IPS-20b (cell line): ENCODE results near the gene ALPI.
"Not testable (repeated sequence)": the region's sequence is repeated elsewhere in the genome, so short reads cannot be mapped to it uniquely, and the experiment has no call there.

ENCODE experiments used
- H3K27ac ChIP-seq: one replicate; pipeline ENCODE4 v1.5.1; 2013; ENCODE audit warnings: low read length
- H3K27me3 ChIP-seq: 2 replicates; pipeline ENCODE4 v1.6.1; 2013; ENCODE audit warnings: mild to moderate bottlenecking, low read length, inconsistent platforms; ENCODE audit not compliant: insufficient read depth
- H3K36me3 ChIP-seq: 2 replicates; pipeline ENCODE4 v1.6.1; 2013; ENCODE audit warnings: low read depth, mild to moderate bottlenecking, inconsistent platforms, low read length, moderate library complexity; ENCODE audit not compliant: insufficient read depth
- H3K4me1 ChIP-seq: 2 replicates; pipeline ENCODE4 v1.6.1; 2013; ENCODE audit warnings: mild to moderate bottlenecking, control low read depth, inconsistent platforms, low read length, moderate library complexity; ENCODE audit not compliant: insufficient read depth
- H3K4me3 ChIP-seq: 2 replicates; pipeline ENCODE4 v1.5.1; 2013; ENCODE audit warnings: mild to moderate bottlenecking, low read length, inconsistent platforms
- H3K9ac ChIP-seq: 2 replicates; pipeline ENCODE4 v1.6.1; 2013; ENCODE audit warnings: low read depth, mild to moderate bottlenecking, inconsistent platforms, low read length, moderate library complexity
- H3K9me3 ChIP-seq: 2 replicates; pipeline ENCODE4 v1.6.1; 2013; ENCODE audit warnings: mild to moderate bottlenecking, low read depth, low read length, inconsistent platforms; ENCODE audit not compliant: insufficient read depth

Gene ALPI

DNA sequence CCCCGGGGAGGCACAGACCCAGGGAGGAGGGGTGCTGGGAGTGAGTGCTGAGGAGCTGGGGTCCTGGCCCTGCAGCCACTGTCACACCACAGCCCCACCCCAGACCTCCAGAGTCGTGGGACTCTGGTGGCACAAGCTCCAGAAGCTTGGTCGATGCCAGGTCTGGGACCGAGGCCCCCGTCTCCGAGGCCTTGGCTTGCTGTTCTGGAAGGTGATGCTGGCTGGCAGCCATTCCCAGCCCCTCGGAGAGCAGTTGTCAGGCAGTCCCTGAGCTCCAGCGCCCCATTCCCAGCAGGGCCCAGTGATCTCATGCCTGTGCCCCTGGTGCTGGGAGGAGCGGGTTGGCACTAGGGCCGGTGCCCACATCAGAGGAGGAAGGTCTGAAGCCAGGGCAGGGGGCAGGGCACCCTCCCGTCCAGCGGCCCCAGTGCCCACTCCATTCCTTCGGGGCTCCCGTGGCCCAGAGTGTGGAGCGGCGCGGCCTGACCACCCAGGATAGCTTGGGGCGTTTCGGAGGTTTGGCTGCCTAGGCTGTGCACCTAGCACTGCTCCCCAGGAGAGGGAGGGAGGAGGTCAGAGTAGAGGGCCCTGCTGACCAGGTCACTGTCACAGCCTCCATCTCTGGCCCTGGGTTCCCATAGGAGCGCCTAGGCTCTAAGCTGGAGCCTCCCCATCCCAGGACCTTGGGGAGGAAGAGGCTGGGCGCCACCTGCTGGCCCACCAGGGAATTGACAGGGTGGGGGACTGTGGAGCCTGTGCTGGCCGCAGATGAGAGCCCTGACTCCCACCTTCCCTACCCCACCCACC is 16.8 kb upstream of the ALPI start:
- H3K36me3 ChIP-seq = no peaks in the 10 kb centered on the region
- no peak overlapping the region for H3K4me3 ChIP-seq
- H3K9me3 ChIP-seq = no peaks in the 10 kb centered on the region
- H3K4me1 ChIP-seq = no peaks in the 10 kb centered on the region
- H3K27me3 ChIP-seq = no peaks in the 10 kb centered on the region
- no peak overlapping the region for H3K9ac ChIP-seq
- no peak overlapping the region for H3K27ac ChIP-seq

DNA sequence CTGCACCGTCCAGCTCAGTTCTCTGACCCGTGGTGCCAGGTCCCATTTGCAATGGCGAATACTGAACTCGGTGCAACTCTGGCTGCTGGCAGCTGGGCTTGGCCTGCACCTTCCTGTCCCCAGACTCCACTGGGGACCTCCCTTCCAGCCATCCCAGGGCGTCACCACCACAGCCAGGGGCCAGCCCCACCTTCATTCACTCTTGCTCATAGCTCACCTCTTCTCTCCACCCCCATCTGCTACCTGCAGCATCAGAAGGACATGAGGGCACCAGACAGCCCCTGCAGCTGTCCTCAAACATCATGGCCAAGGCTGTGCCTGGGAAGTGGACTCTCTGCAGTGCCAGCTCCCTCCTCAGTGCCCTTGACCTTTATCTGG is 16.2 kb upstream of the ALPI start:
- H3K9ac ChIP-seq = no peak overlapping the region
- no peaks in the 10 kb centered on the region for H3K27me3 ChIP-seq
- H3K36me3 ChIP-seq = no peaks in the 10 kb centered on the region
- H3K9me3 ChIP-seq = no peaks in the 10 kb centered on the region
- H3K4me1 ChIP-seq = no peaks in the 10 kb centered on the region
- no peak overlapping the region for H3K4me3 ChIP-seq
- H3K27ac ChIP-seq = no peak overlapping the region

DNA sequence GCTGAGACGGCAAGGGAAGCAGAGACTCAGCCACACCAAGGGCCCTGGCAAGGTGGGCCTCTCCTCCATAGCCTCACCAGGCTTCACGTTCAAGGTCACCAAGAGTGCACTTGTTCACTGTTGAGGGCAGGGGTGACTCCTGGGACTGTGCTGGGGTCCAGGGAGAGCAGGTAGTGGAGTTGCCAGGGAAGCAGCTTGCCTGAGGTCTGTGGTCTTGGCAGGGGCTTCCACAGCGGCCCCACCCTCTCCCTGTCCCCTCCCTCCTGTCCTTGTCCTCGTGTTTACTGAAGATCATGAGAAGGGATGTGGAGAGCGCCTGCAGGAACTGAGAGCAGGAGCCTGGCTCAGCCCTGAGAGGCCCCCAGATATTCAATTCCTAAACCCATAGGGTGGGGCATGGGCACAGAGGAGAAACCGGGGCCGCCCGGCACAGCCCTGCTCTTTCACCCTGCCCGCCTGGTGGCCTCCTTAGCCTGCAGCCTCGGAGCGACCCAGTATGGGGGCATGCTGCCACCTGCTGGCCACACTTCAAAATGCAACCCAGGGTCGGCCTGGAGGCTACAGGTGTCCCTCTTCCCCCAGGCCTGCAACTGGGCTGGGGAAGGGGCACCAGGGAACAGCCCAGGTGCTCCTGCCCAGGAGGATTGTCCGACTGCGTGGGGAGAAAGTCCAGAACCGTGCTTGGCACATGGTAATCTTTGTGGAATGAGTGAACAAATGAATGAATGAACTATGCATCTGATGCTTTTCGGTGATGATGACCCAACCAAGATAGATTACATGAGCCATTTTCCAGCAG is 15.5 kb upstream of the ALPI start:
- not testable (repeated sequence) for H3K9ac ChIP-seq, H3K4me1 ChIP-seq, H3K27ac ChIP-seq, H3K36me3 ChIP-seq, H3K4me3 ChIP-seq, H3K9me3 ChIP-seq, H3K27me3 ChIP-seq

DNA sequence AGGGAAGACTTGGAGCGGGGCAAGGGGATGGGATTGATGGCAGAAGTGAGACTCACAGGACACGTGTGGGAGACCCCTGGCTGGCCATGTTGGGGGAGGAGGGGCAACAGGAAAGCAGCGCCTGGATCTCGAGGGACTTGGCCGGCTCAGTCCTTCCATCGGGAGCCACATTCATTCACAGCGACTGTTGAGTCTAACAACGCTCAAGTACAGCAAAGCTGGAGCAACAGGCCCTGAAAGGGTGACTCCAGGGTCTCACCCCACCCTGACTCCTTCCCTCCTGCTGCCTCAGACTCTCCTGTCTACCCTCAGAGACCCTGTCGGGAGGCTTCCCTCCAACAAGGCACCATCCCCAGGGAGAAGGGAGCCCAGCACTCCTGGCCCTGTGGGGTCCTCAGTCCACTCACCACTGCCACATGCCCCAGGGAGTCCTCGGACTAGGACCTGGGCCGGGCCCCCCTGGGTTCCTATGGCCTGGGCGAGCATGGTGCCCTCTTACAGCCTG is 14.8 kb upstream of the ALPI start:
- no peaks in the 10 kb centered on the region for H3K9me3 ChIP-seq
- H3K27me3 ChIP-seq = no peaks in the 10 kb centered on the region
- H3K4me1 ChIP-seq = no peaks in the 10 kb centered on the region
- no peak overlapping the region for H3K27ac ChIP-seq
- no peak overlapping the region for H3K9ac ChIP-seq
- H3K4me3 ChIP-seq = no peak overlapping the region
- no peaks in the 10 kb centered on the region for H3K36me3 ChIP-seq

DNA sequence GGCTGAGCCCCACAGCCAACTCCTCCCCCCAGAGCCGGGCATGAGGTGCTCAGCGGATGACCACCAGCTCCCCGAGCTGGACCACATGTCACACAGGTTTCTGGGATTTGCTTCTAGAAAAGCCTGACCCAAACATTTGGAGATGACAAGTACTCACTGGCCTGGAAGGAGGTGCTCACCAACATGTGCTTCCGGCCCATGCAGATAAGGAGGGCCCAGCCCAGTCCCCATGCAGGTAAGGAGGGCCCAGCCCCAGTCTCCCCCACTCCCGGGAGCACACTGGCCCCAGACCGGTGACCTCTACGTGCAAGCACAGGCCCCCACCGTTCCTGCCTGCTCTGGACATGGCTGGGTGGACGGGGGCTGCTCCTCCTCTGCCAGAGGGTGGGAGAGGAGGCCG is 14.0 kb upstream of the ALPI start:
- H3K9ac ChIP-seq = not testable (repeated sequence)

DNA sequence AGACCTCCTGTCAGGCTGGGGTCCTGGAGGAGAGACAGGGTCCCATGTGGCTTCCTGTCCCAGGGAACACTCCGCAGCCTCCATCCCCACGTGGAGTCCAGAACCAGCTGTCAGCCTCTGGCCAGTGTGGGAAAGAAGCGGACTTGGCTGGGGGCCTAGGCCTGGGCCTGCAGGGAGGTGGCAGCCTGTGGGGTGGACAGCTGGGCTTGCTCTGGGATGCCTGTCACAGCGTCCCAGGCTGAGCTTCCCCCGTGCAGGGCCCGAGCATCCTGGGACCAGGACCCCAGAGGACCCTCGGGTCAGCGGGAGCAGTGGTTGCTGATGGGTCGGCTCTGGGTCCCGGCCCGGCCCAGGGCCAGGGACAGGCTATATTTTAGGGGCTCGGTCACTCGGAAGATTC is 13.5 kb upstream of the ALPI start:
- H3K4me3 ChIP-seq, H3K27ac ChIP-seq, H3K9ac ChIP-seq, H3K27me3 ChIP-seq, H3K9me3 ChIP-seq, H3K36me3 ChIP-seq, H3K4me1 ChIP-seq: not testable (repeated sequence)

More for the DNA sequence above, 14.0 kb upstream of the ALPI start:
- H3K4me1 ChIP-seq, H3K27ac ChIP-seq, H3K9me3 ChIP-seq, H3K27me3 ChIP-seq, H3K36me3 ChIP-seq, H3K4me3 ChIP-seq: not testable (repeated sequence)

DNA sequence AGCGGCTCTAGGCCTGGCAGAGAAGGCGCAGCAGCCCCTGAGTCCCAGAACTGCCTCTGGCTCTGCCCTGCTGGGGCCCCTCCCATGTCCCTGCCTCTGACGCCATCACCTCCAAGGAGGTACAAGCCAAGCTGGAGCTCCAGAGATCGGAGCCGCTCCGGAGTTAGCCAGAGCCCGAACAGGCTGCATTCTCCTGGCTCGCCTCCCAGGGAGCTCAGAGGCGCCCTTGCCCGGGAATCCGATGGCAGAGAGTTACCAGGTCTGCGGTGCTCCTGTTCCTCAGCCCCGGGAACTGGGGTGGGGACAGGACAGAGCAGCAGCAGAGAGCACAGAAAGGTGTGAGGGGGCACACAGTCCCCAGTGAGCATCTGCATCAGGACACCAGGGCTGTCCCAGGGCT is 12.9 kb upstream of the ALPI start:
- not testable (repeated sequence) for H3K4me3 ChIP-seq, H3K36me3 ChIP-seq, H3K9ac ChIP-seq, H3K27me3 ChIP-seq, H3K4me1 ChIP-seq, H3K27ac ChIP-seq, H3K9me3 ChIP-seq

DNA sequence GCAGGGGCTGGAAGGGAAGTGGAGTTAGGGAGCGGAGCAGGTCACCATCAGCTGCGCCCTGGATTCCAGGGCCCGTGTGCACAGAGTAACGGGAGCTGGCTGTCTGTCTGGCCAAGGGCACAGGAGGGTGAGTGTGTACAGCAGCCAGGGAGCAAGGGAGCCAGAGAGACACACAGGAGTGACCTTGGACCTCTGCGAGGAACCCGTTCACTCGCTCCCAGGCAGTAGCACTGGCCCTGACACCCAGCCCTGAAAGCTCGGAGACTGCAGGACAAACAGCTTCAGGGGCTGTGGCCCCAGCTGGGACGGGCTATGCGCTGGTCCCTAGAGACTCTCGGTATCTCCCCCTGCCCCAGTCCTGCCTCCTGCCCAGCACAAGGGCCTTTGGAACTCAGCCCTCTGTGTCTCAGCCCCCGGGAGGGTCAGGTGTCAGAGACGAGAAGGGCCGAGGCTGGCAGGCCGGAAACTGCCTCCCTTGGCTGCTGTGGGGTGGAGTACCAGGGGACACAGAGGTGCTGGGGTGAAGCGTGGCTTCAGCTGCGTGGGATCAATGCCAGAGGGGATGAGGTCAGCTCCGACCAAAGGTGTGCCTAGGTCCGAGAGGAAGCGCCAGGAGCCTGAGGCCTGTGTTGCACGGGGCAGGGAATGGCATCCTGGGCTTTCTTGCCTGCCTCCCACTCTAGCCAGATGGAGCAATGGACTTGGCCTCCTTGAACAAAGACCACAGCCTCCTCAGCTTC is 12.1 kb upstream of the ALPI start:
- H3K9ac ChIP-seq, H3K4me3 ChIP-seq, H3K9me3 ChIP-seq, H3K36me3 ChIP-seq, H3K27ac ChIP-seq, H3K27me3 ChIP-seq, H3K4me1 ChIP-seq: not testable (repeated sequence)

DNA sequence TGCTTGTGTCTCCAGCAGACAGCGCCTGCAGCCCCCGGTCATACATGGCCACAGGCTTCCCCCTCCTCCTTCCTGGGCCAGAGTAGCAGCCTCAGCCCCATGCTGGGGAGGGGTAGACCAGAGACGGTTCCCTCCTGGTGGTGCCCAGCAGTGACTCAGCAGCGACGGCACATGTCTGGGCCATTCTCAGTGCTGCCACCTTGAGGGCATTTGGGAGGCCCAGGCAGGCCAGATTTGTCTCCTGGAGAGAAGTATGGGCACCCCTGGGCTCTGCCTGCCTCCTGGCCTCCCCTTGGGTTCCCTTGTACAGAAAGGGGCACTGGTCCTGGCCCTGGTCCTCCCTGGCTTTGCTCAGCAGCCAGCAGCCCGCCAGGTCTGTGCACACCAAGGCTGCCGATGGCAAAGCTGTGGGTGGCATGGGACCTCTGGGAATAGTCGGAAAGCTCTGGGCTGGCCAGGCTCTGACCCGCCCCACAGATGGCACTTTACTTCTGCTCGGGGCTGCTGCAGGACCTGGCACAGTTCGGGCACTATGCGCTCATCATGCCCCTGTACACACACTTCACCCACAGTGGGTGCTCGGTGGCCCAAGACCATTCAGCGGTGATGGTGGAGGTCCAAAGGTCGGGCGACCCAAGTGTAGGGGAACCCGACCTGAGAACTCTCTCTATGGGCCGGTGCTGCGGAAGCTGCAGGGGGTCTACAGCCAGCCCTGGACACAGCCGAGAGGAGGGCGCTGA is 11.4 kb upstream of the ALPI start:
- Histone ChIP-seq H3K36me3 (no peaks in the 10 kb centered on the region), H3K9ac (no peak overlapping the region), H3K9me3 (no peaks in the 10 kb centered on the region), H3K27ac (no peak overlapping the region), H3K27me3 (no peaks in the 10 kb centered on the region), H3K4me1 (no peaks in the 10 kb centered on the region; the same call in 1 of the 2 replicates), H3K4me3 (no peak overlapping the region)

DNA sequence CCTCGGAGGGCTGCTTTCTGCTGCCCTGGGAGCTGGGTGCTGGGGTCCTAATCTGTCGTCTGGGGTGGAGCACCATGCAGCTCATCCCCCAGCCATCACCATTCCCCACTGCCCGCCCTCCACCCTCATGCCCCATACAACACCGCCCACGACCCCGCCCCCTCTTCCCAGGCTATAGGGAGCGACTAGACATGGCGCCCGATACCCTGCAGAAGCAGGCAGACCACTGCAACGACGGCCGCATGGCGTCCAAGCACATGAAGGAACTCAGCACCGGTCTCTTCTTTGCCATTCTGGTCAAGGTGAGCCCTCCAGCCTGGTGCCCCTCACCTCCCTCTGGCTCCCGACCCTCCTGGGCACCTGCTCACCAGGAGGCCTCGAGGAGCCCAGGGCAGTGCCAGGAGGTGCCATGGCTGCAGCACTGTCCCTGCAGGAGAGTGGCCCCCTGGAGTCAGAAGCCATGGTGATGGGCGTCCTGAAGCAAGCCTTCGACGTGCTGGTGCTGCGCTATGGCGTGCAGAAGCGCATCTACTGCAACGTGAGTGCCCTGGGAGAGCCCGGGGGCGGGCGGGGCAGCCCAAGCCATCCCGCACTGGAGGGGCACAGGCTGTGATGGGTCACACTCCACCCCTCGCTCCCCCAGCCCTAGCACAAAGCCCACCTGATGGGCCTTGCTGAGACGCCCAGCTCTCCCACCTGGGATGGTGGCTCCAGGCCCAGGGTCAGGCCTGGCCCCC is 10.6 kb upstream of the ALPI start:
- H3K9ac ChIP-seq, H3K4me3 ChIP-seq, H3K27me3 ChIP-seq, H3K9me3 ChIP-seq, H3K36me3 ChIP-seq, H3K4me1 ChIP-seq, H3K27ac ChIP-seq: not testable (repeated sequence)

DNA sequence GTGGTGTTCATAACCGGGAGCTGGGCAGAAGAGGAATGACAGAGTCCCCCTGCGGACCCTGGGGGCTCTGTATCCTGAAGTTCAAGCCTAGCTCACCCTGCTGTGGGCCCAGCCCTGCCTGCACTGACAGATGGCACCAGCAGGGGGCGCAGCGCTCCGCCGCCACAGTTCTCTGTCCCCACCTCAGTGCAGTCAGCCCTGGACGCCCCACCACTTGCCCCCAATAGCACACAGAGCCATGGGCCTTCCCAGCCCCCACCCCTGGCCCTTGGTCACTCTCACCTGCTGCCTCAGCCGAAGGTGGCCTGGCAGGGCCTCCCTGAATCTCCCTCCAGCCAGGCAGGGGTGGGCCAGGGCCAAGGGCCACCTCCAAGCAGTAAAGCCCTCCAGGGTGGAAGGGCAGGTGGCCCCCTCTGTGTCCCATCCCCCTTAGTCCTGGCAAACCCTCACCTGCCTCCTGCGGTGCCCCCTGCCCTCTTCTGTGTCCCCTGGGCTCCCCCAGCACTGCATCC is 9.6 kb upstream of the ALPI start:
- not testable (repeated sequence) for H3K4me3 ChIP-seq, H3K36me3 ChIP-seq, H3K27ac ChIP-seq, H3K4me1 ChIP-seq, H3K9ac ChIP-seq, H3K9me3 ChIP-seq, H3K27me3 ChIP-seq
